ENCODE data around the gene ADSS1. TPM values are rescaled to one million over a fixed set of nuclear protein-coding genes. Genes with fewer than 3 reads are reported as not detected.

The ADSS1 gene
- total and polyA plus RNA-seq, 2 donors, result 5.4 to 8.4 TPM

DNA sequence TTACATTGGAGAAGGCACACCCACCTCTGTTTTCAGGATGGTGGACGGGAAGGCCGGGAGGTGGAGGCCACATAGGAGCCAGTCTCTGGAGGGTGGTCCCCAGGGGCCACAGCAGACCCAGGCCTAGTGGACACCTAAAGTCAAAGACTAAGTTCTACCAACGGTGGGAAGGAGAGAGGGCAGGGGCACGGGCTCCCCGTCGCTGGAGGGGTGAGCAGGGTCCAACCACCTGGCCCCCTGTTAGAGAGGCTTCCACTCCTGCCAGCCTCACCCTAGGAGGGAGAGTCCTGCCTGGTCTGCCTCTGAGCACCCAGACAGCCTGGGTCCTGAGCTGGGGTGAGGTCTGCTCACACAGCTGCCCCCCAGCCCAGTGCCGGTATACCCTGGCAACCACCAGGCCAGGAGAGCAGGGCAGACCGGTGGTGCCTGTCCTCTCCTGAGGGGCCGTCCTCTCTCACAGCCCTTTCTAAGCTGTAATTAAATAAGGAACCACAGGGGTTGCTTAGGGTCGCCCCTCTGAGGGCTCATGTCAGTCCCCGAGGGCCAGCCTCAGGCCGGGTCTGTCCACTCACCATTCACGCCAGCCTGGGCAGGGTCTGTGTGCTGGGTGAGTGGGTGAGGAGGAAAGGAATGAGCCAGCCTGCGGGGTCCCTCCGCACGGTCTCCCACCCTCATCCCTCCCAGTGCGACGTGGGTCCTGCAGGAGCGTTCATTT is 32.3 kb upstream of the ADSS1 start:
- DNase-seq (ENCODE audit: extremely low spot score), result no peak
- H3K36me3 ChIP-seq (ENCODE audit: insufficient read depth), result no peaks in the 10 kb centered on the region
- no peak overlapping the region for H3K4me3 ChIP-seq (ENCODE audit: low read depth, low read length)
- peaks cover 2% of the 10 kb centered on the region for H3K4me1 ChIP-seq (ENCODE audit: insufficient read depth)
- 84% methylated on average over 19 of the region's 19 CpGs for WGBS
- no peak overlapping the region for H3K27ac ChIP-seq (ENCODE audit: low read depth)

DNA sequence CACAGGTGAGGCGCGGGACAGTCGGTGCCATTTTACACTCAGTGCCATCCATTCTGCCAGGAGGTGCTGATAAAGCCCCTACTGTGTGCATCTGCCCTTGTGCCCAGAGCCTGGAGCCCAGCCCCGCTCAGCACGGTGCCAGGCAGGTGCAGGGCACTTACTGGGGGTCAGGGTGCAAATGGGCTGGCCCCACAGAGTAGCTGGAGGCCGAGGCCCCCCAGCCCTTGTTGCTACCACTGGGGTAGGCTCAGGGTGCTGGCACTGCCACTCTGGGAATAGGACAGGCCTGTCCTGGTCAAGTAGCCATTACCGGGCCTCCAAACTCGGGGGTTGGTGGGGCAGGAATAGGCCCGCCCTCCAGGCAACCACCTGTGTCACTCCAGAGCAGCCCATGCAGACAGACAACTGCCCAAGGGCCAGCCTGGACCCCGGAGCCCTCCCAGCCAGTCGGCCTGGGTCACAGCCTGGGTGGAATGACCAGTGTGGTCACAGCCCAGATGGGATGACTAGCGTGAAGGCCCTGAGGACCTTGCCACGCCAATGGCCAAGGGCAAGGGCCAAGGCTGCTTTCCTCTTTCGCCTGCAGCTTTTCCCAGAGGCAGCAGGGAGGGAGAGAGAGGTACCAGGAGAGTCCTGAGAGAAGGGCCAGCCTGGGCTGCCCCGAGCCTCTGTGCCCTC is 31.6 kb upstream of the ADSS1 start:
- Histone ChIP-seq H3K4me1 (ENCODE audit: insufficient read depth) (peaks cover 2% of the 10 kb centered on the region), H3K4me3 (ENCODE audit: low read depth, low read length) (no peak overlapping the region), H3K36me3 (ENCODE audit: insufficient read depth) (no peaks in the 10 kb centered on the region), H3K27ac (ENCODE audit: low read depth) (no peak overlapping the region)
- WGBS, result 88% methylated on average over 15 of the region's 15 CpGs
- DNase-seq (ENCODE audit: extremely low spot score), result no peak

DNA sequence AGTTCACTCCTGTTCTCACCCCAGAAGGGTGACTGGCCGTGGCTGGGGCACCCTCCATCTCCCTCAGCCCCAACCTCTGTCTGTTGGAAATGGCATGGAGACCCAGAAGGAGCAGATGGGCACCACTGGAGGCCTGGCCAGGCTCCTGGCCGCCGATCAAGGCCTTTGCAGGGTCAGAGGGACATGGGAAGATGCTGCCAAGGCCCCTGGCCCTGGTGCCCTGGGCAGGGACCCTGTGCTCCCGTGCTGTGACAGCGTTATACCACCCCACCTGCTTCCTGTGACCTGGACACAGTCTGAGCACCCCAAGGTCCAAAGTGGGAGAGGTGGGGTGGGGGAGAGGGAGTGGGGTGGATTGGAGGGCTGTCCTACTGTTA is 31.1 kb upstream of the ADSS1 start:
- Histone ChIP-seq H3K36me3 (ENCODE audit: insufficient read depth) (no peaks in the 10 kb centered on the region), H3K4me3 (ENCODE audit: low read depth, low read length) (no peak overlapping the region), H3K27ac (ENCODE audit: low read depth) (no peak overlapping the region), H3K4me1 (ENCODE audit: insufficient read depth) (peaks cover 2% of the 10 kb centered on the region)
- 91% methylated on average over 5 of the region's 5 CpGs for WGBS
- DNase-seq (ENCODE audit: extremely low spot score), result no peak

DNA sequence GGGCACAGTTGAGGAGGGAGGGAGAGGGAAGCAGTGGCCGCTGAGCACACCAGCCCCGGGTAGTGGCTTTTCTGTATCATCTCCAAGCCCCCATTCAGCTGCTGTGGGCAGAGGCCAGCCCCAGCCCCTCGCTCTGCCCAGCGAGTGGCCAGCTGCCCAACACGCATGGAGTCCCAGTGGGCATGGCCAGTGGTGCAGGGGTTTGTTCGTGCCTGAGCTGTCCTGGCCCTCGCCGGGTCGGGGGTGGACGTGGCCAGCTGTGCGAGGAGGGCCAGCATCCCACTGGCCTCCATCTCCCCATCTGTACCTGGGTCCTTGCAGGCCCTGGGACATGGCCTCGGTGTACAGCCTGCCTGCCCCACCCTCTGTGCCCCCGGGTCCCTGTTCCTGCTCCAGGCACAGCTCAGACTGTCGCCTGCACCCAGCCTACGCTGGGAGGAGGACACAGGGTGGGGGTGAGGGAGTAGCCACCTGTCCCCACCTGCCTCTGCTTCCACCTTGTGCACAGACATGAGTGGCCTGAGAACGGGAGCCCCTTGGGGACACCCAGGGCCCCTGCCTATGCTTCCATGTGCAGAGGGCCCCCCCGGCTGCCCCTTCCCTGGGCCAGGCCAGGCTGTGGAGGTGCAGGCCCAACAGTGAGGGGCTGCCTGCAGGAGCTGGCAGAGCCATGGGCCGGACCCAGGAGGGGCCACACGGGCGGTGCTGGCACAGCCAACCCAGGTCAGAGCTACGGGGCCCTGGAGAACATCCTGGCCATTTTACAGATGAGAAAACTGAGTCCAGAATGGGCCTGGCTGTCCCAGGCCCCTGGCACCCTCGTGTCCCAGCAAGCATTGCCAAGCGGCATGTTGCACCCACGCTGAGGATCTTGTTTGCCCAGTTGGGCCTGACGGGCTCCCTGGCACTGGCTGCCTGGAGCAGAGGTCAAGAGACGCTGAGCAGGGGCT is 30.3 kb upstream of the ADSS1 start:
- 87% methylated on average over 26 of the region's 26 CpGs for WGBS
- H3K27ac ChIP-seq (ENCODE audit: low read depth), result no peak overlapping the region
- no peak overlapping the region for H3K4me3 ChIP-seq (ENCODE audit: low read depth, low read length)
- no peaks in the 10 kb centered on the region for H3K36me3 ChIP-seq (ENCODE audit: insufficient read depth)
- peaks cover 2% of the 10 kb centered on the region for H3K4me1 ChIP-seq (ENCODE audit: insufficient read depth)
- DNase-seq (ENCODE audit: extremely low spot score), result no peak

DNA sequence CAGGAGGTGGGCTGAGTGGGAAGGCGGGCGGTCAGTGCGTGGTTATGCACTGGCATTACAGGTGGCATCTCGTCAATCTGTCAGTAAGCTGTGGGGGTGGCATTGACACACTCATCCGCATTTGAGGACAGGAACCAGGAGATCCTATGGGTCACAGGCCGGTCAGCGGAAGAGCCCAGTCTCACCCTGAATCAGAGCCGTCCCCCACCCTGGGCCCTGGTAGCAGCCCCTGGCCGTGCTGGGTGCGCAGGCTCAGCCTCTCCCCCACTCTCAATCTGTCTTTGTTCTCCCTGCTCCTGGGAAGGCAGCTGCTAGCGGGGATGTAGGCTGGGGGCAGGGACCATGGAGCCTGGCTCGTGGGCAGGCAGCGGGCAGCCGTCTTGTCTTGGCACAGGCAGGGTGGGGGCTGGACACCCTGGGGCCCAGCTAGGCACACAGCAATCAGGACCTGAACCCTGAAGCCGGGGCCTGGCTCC is 29.5 kb upstream of the ADSS1 start:
- DNase-seq (ENCODE audit: extremely low spot score), result no peak
- H3K27ac ChIP-seq (ENCODE audit: low read depth), result no peak overlapping the region
- H3K36me3 ChIP-seq (ENCODE audit: insufficient read depth), result no peaks in the 10 kb centered on the region
- 85% methylated on average over 15 of the region's 15 CpGs for WGBS
- peaks cover 2% of the 10 kb centered on the region for H3K4me1 ChIP-seq (ENCODE audit: insufficient read depth)
- no peak overlapping the region for H3K4me3 ChIP-seq (ENCODE audit: low read depth, low read length)

DNA sequence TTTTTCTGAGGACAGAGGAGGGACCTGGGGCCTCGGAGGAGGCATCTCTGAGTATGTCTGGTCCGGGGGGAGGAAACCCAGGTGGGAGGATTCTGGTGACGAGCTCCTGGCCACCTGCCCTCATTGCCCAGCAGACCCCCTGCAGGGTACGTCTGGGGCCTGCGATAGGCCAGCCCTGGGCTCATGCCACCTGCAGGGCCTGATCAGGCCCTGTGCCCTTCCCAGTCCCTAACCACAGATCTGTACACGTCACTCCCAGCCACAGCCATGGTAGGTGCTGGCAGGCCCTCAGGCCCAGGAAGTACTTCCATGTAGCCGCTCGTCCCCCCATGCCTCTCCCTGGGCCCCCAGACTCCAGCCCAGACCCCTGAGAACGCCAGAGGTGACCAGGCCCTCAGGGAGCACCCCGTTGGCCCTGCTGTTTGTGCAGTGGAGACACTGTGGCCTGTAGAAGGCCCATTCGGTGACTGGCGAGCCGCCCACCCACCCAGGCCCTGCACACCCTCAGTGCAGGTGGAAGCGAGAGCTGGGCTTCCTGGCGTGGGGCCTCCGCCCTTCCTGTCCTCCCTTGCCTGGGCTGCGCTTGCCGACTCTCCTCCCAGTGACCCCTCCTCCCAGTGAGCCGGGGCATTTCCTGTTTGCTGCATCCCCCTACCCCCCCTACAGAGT is 28.9 kb upstream of the ADSS1 start:
- Histone ChIP-seq H3K36me3 (ENCODE audit: insufficient read depth) (no peaks in the 10 kb centered on the region), H3K27ac (ENCODE audit: low read depth) (no peak overlapping the region), H3K4me3 (ENCODE audit: low read depth, low read length) (no peak overlapping the region), H3K4me1 (ENCODE audit: insufficient read depth) (peaks cover 2% of the 10 kb centered on the region)
- no peak for DNase-seq (ENCODE audit: extremely low spot score)
- 67% methylated on average over 19 of the region's 19 CpGs for WGBS

DNA sequence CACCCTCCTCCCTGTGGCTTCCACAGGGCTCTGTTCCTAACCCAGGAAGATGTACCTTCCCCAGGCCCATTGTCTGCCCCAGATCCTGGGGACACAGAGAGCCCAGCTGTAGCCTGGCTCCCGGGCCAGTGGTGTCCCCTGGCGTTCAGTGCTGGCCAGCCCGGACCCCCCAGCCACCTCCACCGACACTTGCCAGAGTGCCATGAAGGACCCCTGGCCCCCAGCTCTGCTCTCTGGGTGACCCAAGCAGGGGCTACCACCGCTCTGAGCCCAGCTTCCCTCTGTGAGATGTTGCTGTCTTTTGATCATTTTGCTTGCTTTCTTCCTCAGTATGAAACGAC is 28.4 kb upstream of the ADSS1 start:
- Histone ChIP-seq H3K27ac (ENCODE audit: low read depth) (no peak overlapping the region), H3K4me1 (ENCODE audit: insufficient read depth) (no peaks in the 10 kb centered on the region), H3K4me3 (ENCODE audit: low read depth, low read length) (no peak overlapping the region), H3K36me3 (ENCODE audit: insufficient read depth) (no peaks in the 10 kb centered on the region)
- DNase-seq (ENCODE audit: extremely low spot score), result no peak
- 63% methylated on average over 6 of the region's 6 CpGs for WGBS

DNA sequence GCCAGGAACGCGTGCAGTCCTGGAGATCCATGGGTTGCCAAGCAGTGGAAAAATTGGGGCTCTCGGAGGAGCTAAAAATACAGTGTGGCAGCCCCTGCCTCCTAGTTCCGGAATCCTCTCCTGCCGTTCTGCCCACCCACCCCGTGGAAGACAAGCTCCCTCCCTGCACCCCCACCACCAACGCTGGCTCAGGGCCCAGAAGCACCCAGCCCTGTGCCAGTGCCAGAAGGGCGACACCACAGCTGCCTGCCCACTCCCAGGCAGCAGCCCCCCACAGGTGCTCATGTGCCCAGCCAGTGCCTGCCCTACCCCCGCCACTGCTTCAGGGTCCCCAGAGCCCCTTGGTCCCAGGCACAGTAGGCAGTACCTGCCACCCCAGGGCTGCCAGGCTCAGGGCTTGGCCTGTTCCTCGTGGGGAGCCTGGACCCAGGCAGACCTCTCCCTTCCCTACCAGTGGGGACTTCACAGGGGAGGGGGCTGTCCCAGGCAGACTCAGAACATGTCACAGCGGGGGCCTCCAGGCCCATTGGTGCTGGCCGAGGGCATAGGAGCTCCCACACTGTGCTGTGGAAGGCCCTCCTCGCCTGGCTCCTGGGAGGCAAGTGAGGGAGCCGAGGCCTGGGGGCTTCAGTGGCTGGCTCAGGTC is 27.2 kb upstream of the ADSS1 start:
- Histone ChIP-seq H3K4me1 (ENCODE audit: insufficient read depth) (no peaks in the 10 kb centered on the region), H3K36me3 (ENCODE audit: insufficient read depth) (no peaks in the 10 kb centered on the region), H3K4me3 (ENCODE audit: low read depth, low read length) (no peak overlapping the region), H3K27ac (ENCODE audit: low read depth) (no peak overlapping the region)
- no peak for DNase-seq (ENCODE audit: extremely low spot score)
- WGBS, result 80% methylated on average over 14 of the region's 14 CpGs

DNA sequence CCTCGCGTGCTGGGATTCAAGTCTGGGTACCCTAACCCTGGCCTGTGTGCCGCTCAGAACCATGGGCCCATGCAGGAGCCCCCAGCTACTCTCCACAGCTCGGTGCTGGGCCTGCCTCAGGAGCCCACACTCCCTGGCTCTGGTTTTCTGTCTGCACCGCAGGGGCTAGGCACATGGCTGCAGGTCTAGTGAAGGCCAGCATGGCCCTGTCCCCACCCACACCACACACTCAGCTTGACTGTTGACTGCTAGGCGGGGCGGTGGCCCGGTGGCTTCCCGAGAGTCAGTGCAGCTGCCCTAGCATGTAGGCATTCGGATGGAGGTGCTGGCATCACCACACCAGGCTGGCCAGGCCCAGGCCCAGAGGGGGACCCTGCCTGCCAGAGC is 26.7 kb upstream of the ADSS1 start:
- no peaks in the 10 kb centered on the region for H3K4me1 ChIP-seq (ENCODE audit: insufficient read depth)
- no peak overlapping the region for H3K27ac ChIP-seq (ENCODE audit: low read depth)
- WGBS, result 84% methylated on average over 10 of the region's 10 CpGs
- H3K4me3 ChIP-seq (ENCODE audit: low read depth, low read length), result no peak overlapping the region
- H3K36me3 ChIP-seq (ENCODE audit: insufficient read depth), result no peaks in the 10 kb centered on the region
- no peak for DNase-seq (ENCODE audit: extremely low spot score)

DNA sequence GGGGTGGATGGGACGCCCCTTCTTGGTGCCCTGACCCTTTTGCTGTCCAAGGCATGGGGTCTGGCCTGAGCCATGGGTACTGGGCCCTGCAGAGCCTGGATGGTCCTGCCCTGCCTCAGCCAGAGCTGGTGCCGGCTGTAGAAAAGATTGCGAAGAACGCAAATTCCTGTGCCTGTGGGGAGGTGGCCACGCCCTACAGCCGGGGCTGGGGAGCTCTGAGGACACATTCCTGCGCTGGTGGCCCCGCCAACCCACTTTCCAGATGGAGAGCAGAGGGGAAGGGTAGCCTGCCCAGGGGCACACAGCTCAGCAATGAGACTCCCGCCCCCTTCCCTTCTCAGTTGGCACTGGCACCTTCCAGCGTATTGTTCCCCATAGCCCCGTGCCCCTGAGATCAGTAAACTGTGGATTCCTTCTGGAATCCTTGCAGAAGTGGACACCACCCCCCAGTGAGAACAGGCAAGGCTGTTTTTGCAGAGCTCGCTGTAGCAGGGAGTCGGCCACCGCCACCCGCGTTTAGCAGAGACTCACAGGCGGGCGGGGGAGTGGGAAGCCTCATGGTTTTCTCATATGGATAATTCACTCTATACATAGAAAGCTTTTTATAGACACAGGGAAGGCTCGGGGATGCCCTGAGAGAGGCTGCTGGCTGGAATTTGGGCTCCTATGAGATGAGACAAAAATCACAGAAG is 26.0 kb upstream of the ADSS1 start:
- Histone ChIP-seq H3K4me1 (ENCODE audit: insufficient read depth) (no peaks in the 10 kb centered on the region), H3K4me3 (ENCODE audit: low read depth, low read length) (no peak overlapping the region)
- DNase-seq (ENCODE audit: extremely low spot score), result no peak

DNA sequence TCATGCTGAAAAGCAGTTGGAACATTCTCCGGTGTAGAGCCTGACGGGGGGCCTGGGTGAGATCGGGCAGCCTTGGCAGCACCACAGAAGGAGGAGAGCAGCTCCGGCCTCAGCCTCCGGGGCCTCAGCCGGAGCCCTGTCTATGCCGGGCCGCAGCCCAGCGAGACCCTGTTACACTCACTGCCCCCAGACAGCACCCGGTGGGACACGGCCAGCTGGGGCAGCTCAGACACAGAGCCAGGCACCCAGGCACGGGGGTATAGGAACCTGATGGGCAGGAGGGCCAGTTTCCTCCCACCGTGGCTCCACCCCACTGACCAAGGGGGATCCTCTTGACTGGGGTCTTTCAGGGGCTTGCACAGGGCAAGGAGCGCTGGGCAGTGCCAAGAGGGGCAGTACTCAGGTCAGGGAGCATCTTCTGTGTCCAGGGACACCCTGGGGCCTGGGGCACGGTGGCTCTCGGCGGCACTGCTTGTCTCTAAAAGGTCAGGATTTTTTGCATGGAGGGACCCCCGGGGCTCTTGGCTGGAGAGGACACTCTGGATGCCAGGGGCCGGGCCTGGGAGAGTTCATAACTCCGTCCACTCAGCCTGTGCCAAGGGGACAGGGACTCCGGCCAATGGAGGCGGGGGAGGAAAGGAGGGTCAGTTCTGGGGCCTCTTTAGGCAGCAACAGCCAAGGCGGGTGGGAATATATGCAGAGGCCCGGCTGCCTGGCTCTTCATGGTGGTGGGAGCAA is 25.2 kb upstream of the ADSS1 start:
- Histone ChIP-seq H3K27ac (ENCODE audit: low read depth) (no peak overlapping the region), H3K36me3 (ENCODE audit: insufficient read depth) (peaks cover 3% of the 10 kb centered on the region), H3K4me1 (ENCODE audit: insufficient read depth) (no peaks in the 10 kb centered on the region), H3K4me3 (ENCODE audit: low read depth, low read length) (no peak overlapping the region)
- DNase-seq (ENCODE audit: extremely low spot score), result no peak
- 31% methylated on average over 24 of the region's 24 CpGs for WGBS

More for the DNA sequence above, 26.0 kb upstream of the ADSS1 start:
- 39% methylated on average over 19 of the region's 19 CpGs for WGBS
- Histone ChIP-seq H3K36me3 (ENCODE audit: insufficient read depth) (peaks cover under 1% of the 10 kb centered on the region), H3K27ac (ENCODE audit: low read depth) (no peak overlapping the region)

DNA sequence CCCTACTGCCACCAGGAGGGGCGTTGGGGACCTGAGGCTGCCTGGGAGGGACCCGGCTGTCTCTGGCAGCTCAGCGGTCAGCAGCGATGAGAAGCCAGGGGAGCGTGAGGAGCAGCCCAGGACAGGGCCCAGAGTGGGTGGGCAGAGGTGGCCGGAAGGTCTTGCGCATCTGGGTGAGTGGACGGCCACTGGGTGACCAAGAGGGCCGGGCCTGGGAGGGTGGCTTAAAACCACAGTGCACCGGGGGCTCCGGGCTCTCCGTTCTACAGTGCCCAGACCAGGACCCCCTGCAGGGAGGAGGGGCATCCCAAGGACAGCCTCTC is 24.6 kb upstream of the ADSS1 start:
- no peak for DNase-seq (ENCODE audit: extremely low spot score)
- Histone ChIP-seq H3K36me3 (ENCODE audit: insufficient read depth) (peaks cover 3% of the 10 kb centered on the region), H3K27ac (ENCODE audit: low read depth) (no peak overlapping the region), H3K4me3 (ENCODE audit: low read depth, low read length) (no peak overlapping the region), H3K4me1 (ENCODE audit: insufficient read depth) (no peaks in the 10 kb centered on the region)
- WGBS, result 54% methylated on average over 12 of the region's 12 CpGs

Data from urinary bladder (tissue), 4 donors.